IMR-90 (cell line): ENCODE data around the gene STOM. TPM values are rescaled to one million over a fixed set of nuclear protein-coding genes. Genes with fewer than 3 reads are reported as not detected.

Experiments
- ATAC-seq: fragments of 200-7000 bp; cut with Tn5 transposase; 2 replicates; pipeline ENCODE4 v1.9.1; 2020; ENCODE audit warnings: low read depth, mild to moderate bottlenecking, moderate library complexity
- BruUV-seq: library from RNA; stranded (reverse); fragments of 400-500 nt; replicated peaks from 2 replicates; lab custom pipeline; 2021; lab: Mats Ljungman, UMichigan
- CTCF ChIA-PET: fragments of 300-600 bp; formaldehyde crosslinking; extraction: SDS; loops from one replicate; lab custom pipeline; 2021; ENCODE audit warnings: antibody characterized with exemption; lab: Yijun Ruan, JAX
- POLR2A ChIA-PET: fragments of 300-600 bp; sonication (Branson Sonifier 250); formaldehyde crosslinking; loops from one replicate; lab custom pipeline; 2022; ENCODE audit warnings: antibody characterized with exemption; ENCODE audit not compliant: unreplicated experiment; lab: Charles Lee
- DNase-seq: peaks from one replicate; pipeline ENCODE4 v3.0.0; 2013
- H2AFZ ChIP-seq: replicated peaks from 2 replicates; pipeline ENCODE3; 2013; ENCODE audit warnings: low read length, mild to moderate bottlenecking; ENCODE audit not compliant: poor library complexity
- H2AK5ac ChIP-seq: 2 replicates; pipeline ENCODE4 v1.6.1; 2013; ENCODE audit warnings: low read depth, low read length, inconsistent platforms
- H2AK9ac ChIP-seq: replicated peaks from 2 replicates; pipeline ENCODE3; 2013; ENCODE audit warnings: mild to moderate bottlenecking, low read depth, low read length, moderate library complexity; ENCODE audit not compliant: poor library complexity
- H2BK120ac ChIP-seq: 2 replicates; pipeline ENCODE4 v1.6.1; 2013; ENCODE audit warnings: low read depth, low read length, inconsistent platforms
- H2BK15ac ChIP-seq: 3 replicates; pipeline ENCODE4 v1.6.1; 2013; ENCODE audit warnings: low read depth, low read length, inconsistent platforms
- H2BK20ac ChIP-seq: 2 replicates; pipeline ENCODE4 v1.6.1; 2013; ENCODE audit warnings: low read depth, mild to moderate bottlenecking, inconsistent platforms, low read length, moderate library complexity
- H2BK5ac ChIP-seq: 2 replicates; pipeline ENCODE4 v1.6.1; 2013; ENCODE audit warnings: mild to moderate bottlenecking, low read depth, low read length, inconsistent platforms; ENCODE audit not compliant: poor library complexity, severe bottlenecking
- H3K14ac ChIP-seq: replicated peaks from 2 replicates; pipeline ENCODE4 v1.6.1; 2013; ENCODE audit warnings: low read depth, low read length, inconsistent platforms
- H3K18ac ChIP-seq: 2 replicates; pipeline ENCODE4 v1.6.1; 2013; ENCODE audit warnings: low read depth, low read length, control low read depth
- H3K23ac ChIP-seq: 2 replicates; pipeline ENCODE4 v1.6.1; 2013; ENCODE audit warnings: low read depth, low read length, inconsistent platforms
- H3K27ac ChIP-seq: 2 replicates; pipeline ENCODE4 v1.5.1; 2013; ENCODE audit warnings: mild to moderate bottlenecking, control low read depth, low read length; ENCODE audit not compliant: insufficient read depth
- H3K27me3 ChIP-seq: 2 replicates; pipeline ENCODE4 v1.6.1; 2013; ENCODE audit warnings: low read length; ENCODE audit not compliant: control insufficient read depth, insufficient read depth
- H3K36me3 ChIP-seq: 2 replicates; pipeline ENCODE4 v1.6.1; 2013; ENCODE audit warnings: low read length, mixed read lengths; ENCODE audit not compliant: control insufficient read depth, insufficient read depth
- H3K4ac ChIP-seq: 2 replicates; pipeline ENCODE4 v1.6.1; 2013; ENCODE audit warnings: low read depth, low read length, inconsistent platforms
- H3K4me1 ChIP-seq: 2 replicates; pipeline ENCODE4 v1.6.1; 2013; ENCODE audit warnings: low read length, mixed read lengths; ENCODE audit not compliant: control insufficient read depth, insufficient read depth
- H3K4me2 ChIP-seq: 2 replicates; pipeline ENCODE4 v1.6.1; 2013; ENCODE audit warnings: low read depth, mild to moderate bottlenecking, control low read depth, low read length, moderate library complexity
- H3K4me3 ChIP-seq: 2 replicates; pipeline ENCODE4 v1.5.1; 2013; ENCODE audit warnings: low read depth, mild to moderate bottlenecking, control low read depth, low read length, moderate library complexity; ENCODE audit not compliant: insufficient read depth
- H3K56ac ChIP-seq: 2 replicates; pipeline ENCODE4 v1.6.1; 2013; ENCODE audit warnings: low read length, inconsistent platforms; ENCODE audit not compliant: insufficient read depth; ENCODE audit errors: extremely low read depth
- H3K79me1 ChIP-seq, 2 experiments: 2 replicates each; pipeline ENCODE4 v1.6.1; 2013; ENCODE audit warnings: low read length in 2 of 2, inconsistent platforms in 1 of 2, low read depth in 1 of 2
- H3K9ac ChIP-seq: 2 replicates; pipeline ENCODE4 v1.6.1; 2013; ENCODE audit warnings: low read depth, low read length, control low read depth
- H3K9me1 ChIP-seq: 2 replicates; pipeline ENCODE4 v1.6.1; 2013; ENCODE audit warnings: low read length, inconsistent platforms; ENCODE audit not compliant: insufficient read depth
- H3K9me3 ChIP-seq: 2 replicates; pipeline ENCODE4 v1.6.1; 2013; ENCODE audit warnings: low read length; ENCODE audit not compliant: control insufficient read depth, insufficient read depth
- H4K20me1 ChIP-seq: 2 replicates; pipeline ENCODE4 v1.6.1; 2013; ENCODE audit warnings: low read length, inconsistent platforms; ENCODE audit not compliant: insufficient read depth
- H4K5ac ChIP-seq: 2 replicates; pipeline ENCODE4 v1.6.1; 2013; ENCODE audit warnings: mild to moderate bottlenecking, low read depth, low read length, control low read depth
- H4K8ac ChIP-seq, 2 experiments: 2 replicates each; pipeline ENCODE4 v1.6.1; 2013; ENCODE audit warnings: low read depth in 2 of 2, low read length in 2 of 2, control low read depth in 1 of 2, inconsistent platforms in 1 of 2
- H4K91ac ChIP-seq: 2 replicates; pipeline ENCODE4 v1.6.1; 2013; ENCODE audit warnings: low read depth, low read length, inconsistent platforms; ENCODE audit not compliant: insufficient read depth
- BHLHE40 ChIP-seq: fragments of 150-350 bp; IDR thresholded peaks from 2 replicates; pipeline ENCODE4 v1.6.1; 2016; ENCODE audit warnings: mild to moderate bottlenecking, low read depth, low read length
- CEBPB ChIP-seq: IDR thresholded peaks from 2 replicates; pipeline ENCODE4 v1.6.1; 2012; ENCODE audit warnings: low read depth, low read length, improper control_type of control experiment
- CHD1 ChIP-seq: IDR thresholded peaks from 2 replicates; pipeline ENCODE4 v1.6.1; 2012; ENCODE audit warnings: low read depth, low read length, improper control_type of control experiment
- CTCF ChIP-seq: conservative IDR thresholded peaks from 2 replicates; pipeline ENCODE4 v1.5.1; 2012; ENCODE audit warnings: mild to moderate bottlenecking, low read depth, low read length, improper control_type of control experiment
- FOS ChIP-seq: fragments of 150-350 bp; IDR thresholded peaks from 2 replicates; pipeline ENCODE4 v1.6.1; 2016; ENCODE audit warnings: low read depth, low read length
- MAFK ChIP-seq: IDR thresholded peaks from 2 replicates; pipeline ENCODE4 v1.6.1; 2012; ENCODE audit warnings: low read depth, low read length, improper control_type of control experiment
- MAZ ChIP-seq: IDR thresholded peaks from 2 replicates; pipeline ENCODE4 v1.6.1; 2012; ENCODE audit warnings: low read depth, mild to moderate bottlenecking, low read length, improper control_type of control experiment, moderate library complexity, borderline replicate concordance
- POLR2A ChIP-seq: IDR thresholded peaks from 2 replicates; pipeline ENCODE4 v1.6.1; 2012; ENCODE audit warnings: mild to moderate bottlenecking, low read depth, low read length
- RAD21 ChIP-seq: IDR thresholded peaks from 2 replicates; pipeline ENCODE4 v1.6.1; 2012; ENCODE audit warnings: low read length, improper control_type of control experiment
- RCOR1 ChIP-seq: IDR thresholded peaks from 2 replicates; pipeline ENCODE4 v1.6.1; 2012; ENCODE audit warnings: mild to moderate bottlenecking, low read length, improper control_type of control experiment; ENCODE audit not compliant: insufficient replicate concordance
- RFX5 ChIP-seq: IDR thresholded peaks from 2 replicates; pipeline ENCODE4 v1.8.0; 2012; ENCODE audit warnings: low read depth, mild to moderate bottlenecking, low read length, moderate library complexity
- SMC3 ChIP-seq: fragments of 150-350 bp; IDR thresholded peaks from 2 replicates; pipeline ENCODE4 v1.6.1; 2016; ENCODE audit warnings: low read depth, mild to moderate bottlenecking, antibody characterized with exemption, low read length, moderate library complexity
- USF2 ChIP-seq: fragments of 150-350 bp; IDR thresholded peaks from 2 replicates; pipeline ENCODE4 v1.6.1; 2017; ENCODE audit warnings: mild to moderate bottlenecking, antibody characterized with exemption, low read length, low read depth
- WGBS, 2 experiments: methylation state at CpG; one replicate each; pipeline versions ENCODE4 v1.1.5 to v1.1.7; 2013; ENCODE audit warnings: missing lambda C conversion rate in 2 of 2; ENCODE audit not compliant: insufficient read length in 1 of 2; ENCODE audit errors: extremely low coverage in 2 of 2; 5-methylcytosine and 5-hydroxymethylcytosine counted together
- dilution Hi-C: fragments of 300-500 bp; cut with HindIII; formaldehyde crosslinking; loops from one replicate; pipeline ENCODE4 v1.14.3; 2018; ENCODE audit warnings: low sequenced_read_pairs; ENCODE audit not compliant: unreplicated experiment
- in situ Hi-C: fragments of 300-500 bp; cut with MboI; formaldehyde crosslinking; loops from 3 replicates; pipeline ENCODE4 v1.14.3; 2019; ENCODE audit warnings: low sequenced_read_pairs, inconsistent platforms, mixed read lengths
- intact Hi-C: fragments of 100-400 bp; cut with micrococcal nuclease; formaldehyde crosslinking; loops from 2 replicates; pipeline ENCODE4 v1.10.0; 2022
- polyA plus RNA-seq, 3 experiments: library from polyadenylated mRNA; depleted of rRNA; stranded (reverse); fragments of >200 nt; gene quantifications; 2 replicates each; pipeline ENCODE4 v1.2.3, GENCODE V29; 2012; ENCODE audit warnings: low replicate concordance in 1 of 3
- total RNA-seq: library from RNA; depleted of rRNA; stranded (reverse); fragments of >200 nt; gene quantifications from 2 replicates; pipeline ENCODE4 v1.2.3, GENCODE V29; 2012
- TF ChIP-seq, protein P1 (sequence below): fragments of 150-350 bp; IDR thresholded peaks from 2 replicates; pipeline ENCODE4 v1.6.1; 2016; ENCODE audit warnings: low read depth, mild to moderate bottlenecking, low read length, moderate library complexity, borderline replicate concordance

Gene STOM
- total and polyA plus RNA-seq, 2 of the 4 experiments (the other 2 are of a cell fraction), result 78.4 to 84.8 TPM

- peak overlapping the region; percentile 59 for H2BK120ac ChIP-seq
- ATAC-seq (peak; percentile 26), DNase-seq (peak; percentile 52)
- H3K27me3 ChIP-seq, result no peaks in the 10 kb centered on the region
- H3K36me3 ChIP-seq, result peaks cover 4% of the 10 kb centered on the region
- H3K4me1 ChIP-seq, result peaks cover 13% of the 10 kb centered on the region
- peaks cover 13 to 52% of the 10 kb centered on the region in 2 experiments for H3K79me1 ChIP-seq
- peak overlapping the region; percentile 65 for H4K91ac ChIP-seq
- H3K4me3 ChIP-seq, result no peak overlapping the region
- peak overlapping the region; percentile 73 for H3K14ac ChIP-seq
- H2BK5ac ChIP-seq, result peak overlapping the region; percentile 88
- H2BK15ac ChIP-seq, result no peak overlapping the region
- TF ChIP-seq POLR2A (no peak), BHLHE40 (no peak), FOS (0 out of 2 replicates have a peak, but pooled peaks have one; percentile 5), SMC3 (no peak), CHD1 (no peak), RAD21 (no peak), MAZ (no peak), MAFK (no peak), CTCF (no peak), USF2 (no peak), CEBPB (peak; percentile 16; the same call in 1 of the 2 replicates), RCOR1 (no peak), RFX5 (no peak)
- TF ChIP-seq, protein P1, sequence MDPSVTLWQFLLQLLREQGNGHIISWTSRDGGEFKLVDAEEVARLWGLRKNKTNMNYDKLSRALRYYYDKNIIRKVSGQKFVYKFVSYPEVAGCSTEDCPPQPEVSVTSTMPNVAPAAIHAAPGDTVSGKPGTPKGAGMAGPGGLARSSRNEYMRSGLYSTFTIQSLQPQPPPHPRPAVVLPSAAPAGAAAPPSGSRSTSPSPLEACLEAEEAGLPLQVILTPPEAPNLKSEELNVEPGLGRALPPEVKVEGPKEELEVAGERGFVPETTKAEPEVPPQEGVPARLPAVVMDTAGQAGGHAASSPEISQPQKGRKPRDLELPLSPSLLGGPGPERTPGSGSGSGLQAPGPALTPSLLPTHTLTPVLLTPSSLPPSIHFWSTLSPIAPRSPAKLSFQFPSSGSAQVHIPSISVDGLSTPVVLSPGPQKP, result no peak
- peak overlapping the region; percentile 7 to 55; a peak in 1 of 4 replicates for H4K8ac ChIP-seq
- no CpG with 5 or more reads among the region's 2 CpGs for WGBS, 2 experiments
- ChIA-PET POLR2A (no interaction called here), CTCF (no interaction called here)
- peaks cover 5% of the 10 kb centered on the region; the same call in 1 of the 2 replicates for H4K20me1 ChIP-seq
- 0 out of 2 replicates have a peak, but pooled peaks cover 6% of the 10 kb centered on the region for H3K9me1 ChIP-seq
- H2AFZ ChIP-seq, result no peak overlapping the region
- H3K27ac ChIP-seq, result peak overlapping the region; percentile 98
- peak overlapping the region; percentile 76 for H3K4me2 ChIP-seq
- peak overlapping the region; percentile 81 for H3K56ac ChIP-seq
- peak overlapping the region; percentile 92 for H3K23ac ChIP-seq
- H3K18ac ChIP-seq, result peak overlapping the region; percentile 67
- no peaks in the 10 kb centered on the region for H3K9me3 ChIP-seq
- BruUV-seq, result no TSS peak
- intact Hi-C loops (no loop called here), dilution Hi-C loops (no loop called here), in situ Hi-C loops (no loop called here)
- H2AK9ac ChIP-seq, result no peak overlapping the region
- peak overlapping the region; percentile 59 for H2BK20ac ChIP-seq
- peak overlapping the region; percentile 85; the same call in 1 of the 2 replicates for H3K4ac ChIP-seq
- H2AK5ac ChIP-seq, result peak overlapping the region; percentile 65
- peak overlapping the region; percentile 33; the same call in 1 of the 2 replicates for H4K5ac ChIP-seq
- H3K9ac ChIP-seq, result peak overlapping the region; percentile 66
Observed at GRCh38 chr9:121362813-121363621, 7.0 kb downstream of the STOM start.
